H9 (cell line): ENCODE data around the gene ADTRP. TPM values are rescaled to one million over a fixed set of nuclear protein-coding genes. Genes with fewer than 3 reads are reported as not detected.

ENCODE experiments used
- DNase-seq: peaks from one replicate; pipeline ENCODE4 v3.0.0-alpha.2; 2017
- H2AFZ ChIP-seq: one replicate; pipeline ENCODE4 v1.6.1; 2013; ENCODE audit warnings: mild to moderate bottlenecking, low read length, control low read depth, moderate library complexity
- H2AK5ac ChIP-seq: 2 replicates; pipeline ENCODE4 v1.6.1; 2013; ENCODE audit warnings: low read length, control low read depth, mixed read lengths; ENCODE audit not compliant: insufficient read length
- H2BK120ac ChIP-seq: one replicate; pipeline ENCODE4 v1.6.1; 2013; ENCODE audit warnings: low read depth, mild to moderate bottlenecking, low read length, control low read depth, inconsistent platforms; ENCODE audit not compliant: poor library complexity, severe bottlenecking
- H2BK12ac ChIP-seq: 2 replicates; pipeline ENCODE4 v1.6.1; 2013; ENCODE audit warnings: low read length, control low read depth, mixed read lengths, low read depth; ENCODE audit not compliant: insufficient read length
- H2BK15ac ChIP-seq: 2 replicates; pipeline ENCODE4 v1.6.1; 2013; ENCODE audit warnings: low read depth, low read length, control low read depth
- H2BK20ac ChIP-seq: one replicate; pipeline ENCODE4 v1.6.1; 2013; ENCODE audit warnings: low read depth, mild to moderate bottlenecking, low read length, control low read depth, inconsistent platforms; ENCODE audit not compliant: poor library complexity, severe bottlenecking
- H2BK5ac ChIP-seq: 2 replicates; pipeline ENCODE4 v1.6.1; 2013; ENCODE audit warnings: low read length, control low read depth, mixed read lengths; ENCODE audit not compliant: insufficient read length
- H3K14ac ChIP-seq: 2 replicates; pipeline ENCODE4 v1.6.1; 2013; ENCODE audit warnings: low read length, control low read depth; ENCODE audit not compliant: insufficient read depth
- H3K18ac ChIP-seq: 2 replicates; pipeline ENCODE4 v1.6.1; 2013; ENCODE audit warnings: low read depth, mild to moderate bottlenecking, mixed read lengths, low read length, control low read depth; ENCODE audit not compliant: insufficient read length
- H3K23ac ChIP-seq: 2 replicates; pipeline ENCODE4 v1.6.1; 2013; ENCODE audit warnings: low read length, control low read depth, mixed read lengths, low read depth; ENCODE audit not compliant: insufficient read length
- H3K23me2 ChIP-seq: 2 replicates; pipeline ENCODE4 v1.6.1; 2013; ENCODE audit warnings: low read depth, mild to moderate bottlenecking, mixed read lengths, low read length, control low read depth; ENCODE audit not compliant: insufficient read length, poor library complexity, severe bottlenecking
- H3K27ac ChIP-seq: 2 replicates; pipeline ENCODE4 v1.5.1; 2013; ENCODE audit warnings: low read length, control low read depth, mixed read lengths, low read depth; ENCODE audit not compliant: insufficient read length
- H3K27me3 ChIP-seq: 2 replicates; pipeline ENCODE4 v1.6.1; 2013; ENCODE audit warnings: low read length, control low read depth, inconsistent platforms; ENCODE audit not compliant: insufficient read depth
- H3K4ac ChIP-seq: 2 replicates; pipeline ENCODE4 v1.6.1; 2013; ENCODE audit warnings: low read depth, mild to moderate bottlenecking, control low read depth, inconsistent platforms, low read length, moderate library complexity
- H3K4me1 ChIP-seq: 2 replicates; pipeline ENCODE4 v1.6.1; 2013; ENCODE audit warnings: low read length, control low read depth, inconsistent platforms; ENCODE audit not compliant: insufficient read depth
- H3K4me2 ChIP-seq: 2 replicates; pipeline ENCODE4 v1.6.1; 2013; ENCODE audit warnings: low read length, control low read depth, mixed read lengths; ENCODE audit not compliant: insufficient read length, insufficient read depth
- H3K56ac ChIP-seq: 2 replicates; pipeline ENCODE4 v1.6.1; 2013; ENCODE audit warnings: low read depth, mild to moderate bottlenecking, mixed read lengths, low read length, control low read depth; ENCODE audit not compliant: insufficient read length
- H3K79me1 ChIP-seq: 2 replicates; pipeline ENCODE4 v1.6.1; 2013; ENCODE audit warnings: low read depth, mild to moderate bottlenecking, moderate library complexity, low read length, control low read depth, inconsistent platforms; ENCODE audit not compliant: insufficient read depth, poor library complexity, severe bottlenecking
- H3K79me2 ChIP-seq: 2 replicates; pipeline ENCODE4 v1.6.1; 2013; ENCODE audit warnings: low read length, control low read depth, inconsistent platforms; ENCODE audit not compliant: insufficient read depth
- H3K9ac ChIP-seq: 2 replicates; pipeline ENCODE4 v1.6.1; 2013; ENCODE audit warnings: low read length, control low read depth, mixed read lengths; ENCODE audit not compliant: insufficient read length; ENCODE audit errors: extremely low read depth
- H3K9me3 ChIP-seq: one replicate; pipeline ENCODE4 v1.6.1; 2013; ENCODE audit warnings: low read depth, low read length, inconsistent platforms; ENCODE audit not compliant: control insufficient read depth
- H3T11ph ChIP-seq: one replicate; pipeline ENCODE4 v1.6.1; 2013; ENCODE audit warnings: mild to moderate bottlenecking, low read length, control low read depth, inconsistent platforms
- H4K20me1 ChIP-seq: one replicate; pipeline ENCODE4 v1.6.1; 2013; ENCODE audit not compliant: control insufficient read depth, insufficient read length, insufficient read depth
- H4K5ac ChIP-seq: 2 replicates; pipeline ENCODE4 v1.6.1; 2013; ENCODE audit warnings: low read depth, mild to moderate bottlenecking, mixed read lengths, low read length, control low read depth; ENCODE audit not compliant: insufficient read length
- H4K8ac ChIP-seq: replicated peaks from 2 replicates; pipeline ENCODE4 v1.6.1; 2013; ENCODE audit warnings: low read length, control low read depth, mixed read lengths, low read depth; ENCODE audit not compliant: insufficient read length
- H4K91ac ChIP-seq: 2 replicates; pipeline ENCODE4 v1.6.1; 2013; ENCODE audit warnings: low read depth, mild to moderate bottlenecking, moderate library complexity, mixed read lengths, low read length, control low read depth; ENCODE audit not compliant: insufficient read length
- H3K27ac Mint-ChIP-seq, 3 experiments: 2 replicates in 2 of 3; 3 replicates in 1 of 3; pipeline ENCODE4 v1.8.0; 2020 to 2021; ENCODE audit warnings: mixed read lengths in 3 of 3, mild to moderate bottlenecking in 1 of 3, moderate library complexity in 1 of 3
- H3K27me3 Mint-ChIP-seq: 2 replicates; pipeline ENCODE4 v1.8.0; 2021; ENCODE audit warnings: low read depth, mild to moderate bottlenecking, moderate library complexity, mixed read lengths
- H3K36me3 Mint-ChIP-seq, 3 experiments: 2 replicates in 2 of 3; 3 replicates in 1 of 3; pipeline ENCODE4 v1.8.0; 2020 to 2021; ENCODE audit warnings: low read depth in 3 of 3, mixed read lengths in 3 of 3; ENCODE audit not compliant: insufficient read depth in 1 of 3
- H3K4me1 Mint-ChIP-seq, 2 experiments: 2 replicates each; pipeline ENCODE4 v1.8.0; 2020; ENCODE audit warnings: mixed read lengths in 2 of 2
- H3K4me3 Mint-ChIP-seq, 2 experiments: 2 replicates in 1 of 2; 3 replicates in 1 of 2; pipeline ENCODE4 v1.8.0; 2020 to 2021; ENCODE audit warnings: mild to moderate bottlenecking in 2 of 2, mixed read lengths in 2 of 2, moderate library complexity in 1 of 2
- H3K9me3 Mint-ChIP-seq, 2 experiments: 2 replicates in 1 of 2; 3 replicates in 1 of 2; pipeline ENCODE4 v1.8.0; 2020; ENCODE audit warnings: mild to moderate bottlenecking in 2 of 2, mixed read lengths in 2 of 2, moderate library complexity in 1 of 2
- CTCF ChIP-seq: fragments of 200-600 bp; sonication (generic); conservative IDR thresholded peaks from 3 replicates; pipeline ENCODE4 v1.8.0; 2021; ENCODE audit warnings: antibody characterized with exemption, mild to moderate bottlenecking
- WGBS: extraction: QIAGEN DNeasy Blood & Tissue Kit; methylation state at CpG from one replicate; pipeline ENCODE4 v1.1.7; 2013; ENCODE audit warnings: missing lambda C conversion rate, low lambda C conversion rate, mixed read lengths; ENCODE audit not compliant: insufficient read length; ENCODE audit errors: extremely low coverage; 5-methylcytosine and 5-hydroxymethylcytosine counted together
- total RNA-seq: library from RNA; stranded (reverse); gene quantifications from 2 replicates; pipeline ENCODE4 v1.2.1, GENCODE V29; 2021

Gene ADTRP
- total RNA-seq, 1 experiment from 2014 or later, result not detected

- H4K5ac ChIP-seq, result no peak overlapping the region
- H3K23ac ChIP-seq, result no peak overlapping the region
- no peak overlapping the region for H2BK120ac ChIP-seq
- Mint-ChIP-seq H3K27me3 (no peaks in the 10 kb centered on the region; the same call in 1 of the 2 replicates), H3K27ac (no peak overlapping the region), H3K9me3 (peaks cover 0 to 7% of the 10 kb centered on the region in 2 experiments; a peak in 1 of 5 replicates), H3K4me3 (no peak overlapping the region), H3K36me3 (no peaks in the 10 kb centered on the region), H3K4me1 (peaks cover 4 to 5% of the 10 kb centered on the region in 2 experiments)
- no peaks in the 10 kb centered on the region for H4K20me1 ChIP-seq
- no peak for DNase-seq
- no peak overlapping the region for H3K27ac ChIP-seq
- no peak overlapping the region for H2BK20ac ChIP-seq
- no peaks in the 10 kb centered on the region for H3K9me3 ChIP-seq
- H3K79me1 ChIP-seq, result no peaks in the 10 kb centered on the region
- no peak overlapping the region for H2AFZ ChIP-seq
- no peak overlapping the region for H3K4me2 ChIP-seq
- no peaks in the 10 kb centered on the region for H3K79me2 ChIP-seq
- no peak overlapping the region for H3T11ph ChIP-seq
- H3K23me2 ChIP-seq, result no peaks in the 10 kb centered on the region
- H2AK5ac ChIP-seq, result no peak overlapping the region
- no peak overlapping the region for H3K18ac ChIP-seq
- no peak overlapping the region for H4K91ac ChIP-seq
- no peaks in the 10 kb centered on the region for H3K27me3 ChIP-seq
- no peak overlapping the region for H4K8ac ChIP-seq
- no peak for TF ChIP-seq CTCF
- no peak overlapping the region for H2BK12ac ChIP-seq
- H3K9ac ChIP-seq, result no peak overlapping the region
- H3K4me1 ChIP-seq, result no peaks in the 10 kb centered on the region; the same call in 1 of the 2 replicates
- H2BK15ac ChIP-seq, result no peak overlapping the region
- no peak overlapping the region for H3K4ac ChIP-seq
- H3K56ac ChIP-seq, result no peak overlapping the region
- no peak overlapping the region for H2BK5ac ChIP-seq
- H3K14ac ChIP-seq, result no peak overlapping the region
- WGBS, result no CpG with 5 or more reads among the region's 7 CpGs
These were observed 5.7 kb upstream of the ADTRP start for GRCh38 chr6:11784341-11784740.
